Neural cell (in vitro differentiated cells): ENCODE measurements around the gene ADGRG6. TPM values are rescaled to one million over a fixed set of nuclear protein-coding genes. Genes with fewer than 3 reads are reported as not detected.

Experiments
- H2AFZ ChIP-seq: fragments of 200-600, 300-800 bp; sonication (generic), shearing (Covaris generic); 2 replicates; pipeline ENCODE4 v1.6.0; 2014; ENCODE audit warnings: low read depth, mild to moderate bottlenecking, antibody characterized with exemption, low read length, moderate library complexity
- H3F3A ChIP-seq: fragments of 200-600 bp; shearing (Covaris generic); 2 replicates; pipeline ENCODE4 v1.6.1; 2016; ENCODE audit warnings: mild to moderate bottlenecking, moderate library complexity, mixed read lengths, antibody characterized with exemption, low read length; ENCODE audit not compliant: insufficient read depth, poor library complexity, severe bottlenecking
- H3K27ac ChIP-seq: fragments of 200-600, 300-800 bp; sonication (generic), shearing (Covaris generic); 2 replicates; pipeline ENCODE4 v1.5.1; 2014; ENCODE audit warnings: mild to moderate bottlenecking, low read length, moderate library complexity
- H3K27me3 ChIP-seq: fragments of 300-800, 200-600 bp; sonication (generic), shearing (Covaris generic); 2 replicates; pipeline ENCODE4 v1.6.0; 2014; ENCODE audit warnings: mild to moderate bottlenecking, low read depth, low read length, moderate library complexity; ENCODE audit not compliant: insufficient read depth
- H3K36me3 ChIP-seq: fragments of 300-800, 200-600 bp; sonication (generic), shearing (Covaris generic); 2 replicates; pipeline ENCODE4 v1.5.1; 2014; ENCODE audit warnings: mild to moderate bottlenecking, antibody characterized with exemption, low read length, moderate library complexity; ENCODE audit not compliant: insufficient read depth
- H3K4me2 ChIP-seq: fragments of 300-800, 200-600 bp; sonication (generic), shearing (Covaris generic); 2 replicates; pipeline ENCODE4 v1.6.0; 2014; ENCODE audit warnings: mild to moderate bottlenecking, low read length
- H3K4me3 ChIP-seq: fragments of 300-800, 200-600 bp; sonication (generic), shearing (Covaris generic); 2 replicates; pipeline ENCODE4 v1.5.1; 2014; ENCODE audit warnings: mild to moderate bottlenecking, low read length, moderate library complexity
- H3K79me2 ChIP-seq: fragments of 200-600 bp; shearing (Covaris generic); replicated peaks from 2 replicates; pipeline ENCODE4 v1.6.0; 2014; ENCODE audit warnings: mild to moderate bottlenecking, low read length, moderate library complexity; ENCODE audit not compliant: insufficient read depth
- H3K9ac ChIP-seq: fragments of 300-800, 200-600 bp; sonication (generic), shearing (Covaris generic); 2 replicates; pipeline ENCODE4 v1.6.1; 2016; ENCODE audit warnings: mild to moderate bottlenecking, low read length, mixed read lengths
- H3K9me2 ChIP-seq: fragments of 200-600 bp; shearing (Covaris generic); 2 replicates; pipeline ENCODE4 v1.6.1; 2016; ENCODE audit warnings: mild to moderate bottlenecking, low read length, mixed read lengths; ENCODE audit not compliant: insufficient read depth
- H3K9me3 ChIP-seq: fragments of 200-600, 300-800 bp; sonication (generic), shearing (Covaris generic); 2 replicates; pipeline ENCODE4 v1.6.1; 2016; ENCODE audit warnings: mild to moderate bottlenecking, mixed run types, low read length, moderate library complexity, mixed read lengths
- H4K20me1 ChIP-seq: fragments of 200-600 bp; shearing (Covaris generic); 2 replicates; pipeline ENCODE4 v1.6.1; 2016; ENCODE audit warnings: mild to moderate bottlenecking, mixed run types; ENCODE audit not compliant: insufficient read depth
- EP300 ChIP-seq: fragments of 450-650 bp; conservative IDR thresholded peaks from 2 replicates; pipeline ENCODE4 v1.6.1; 2014; ENCODE audit warnings: antibody characterized with exemption, mild to moderate bottlenecking, moderate library complexity; ENCODE audit not compliant: poor library complexity, severe bottlenecking
- EZH2 ChIP-seq: fragments of 200-600, 300-800 bp; shearing (Covaris generic), sonication (generic); IDR thresholded peaks from 2 replicates; pipeline ENCODE4 v1.6.1; 2014; ENCODE audit warnings: antibody characterized with exemption, low read length, borderline replicate concordance, mild to moderate bottlenecking; ENCODE audit not compliant: insufficient read depth, poor library complexity, severe bottlenecking
- MXI1 ChIP-seq: fragments of 450-650 bp; conservative IDR thresholded peaks from 2 replicates; pipeline ENCODE4 v1.6.1; 2014; ENCODE audit warnings: antibody characterized with exemption, mild to moderate bottlenecking; ENCODE audit not compliant: poor library complexity, severe bottlenecking
- POLR2AphosphoS5 ChIP-seq: IDR thresholded peaks from 2 replicates; pipeline ENCODE4 v1.6.1; 2012
- RAD21 ChIP-seq: fragments of 450-650 bp; conservative IDR thresholded peaks from 2 replicates; pipeline ENCODE4 v1.6.1; 2014; ENCODE audit warnings: antibody characterized with exemption, mild to moderate bottlenecking, moderate library complexity
- SMC3 ChIP-seq: fragments of 450-650 bp; conservative IDR thresholded peaks from 2 replicates; pipeline ENCODE4 v1.6.1; 2014; ENCODE audit warnings: antibody characterized with exemption, mild to moderate bottlenecking, moderate library complexity; ENCODE audit not compliant: poor library complexity
- TAF1 ChIP-seq: IDR thresholded peaks from 2 replicates; pipeline ENCODE4 v1.6.1; 2012; ENCODE audit warnings: low read depth
- polyA plus RNA-seq: library from polyadenylated mRNA; depleted of rRNA; stranded (reverse); fragments of >200 nt; gene quantifications from 2 replicates; pipeline ENCODE4 v1.2.3, GENCODE V29; 2014
- TF ChIP-seq, protein P1 (sequence below): IDR thresholded peaks from 2 replicates; pipeline ENCODE4 v1.6.1; 2012; ENCODE audit warnings: borderline replicate concordance
- TF ChIP-seq, protein P2 (sequence below): fragments of 450-650 bp; IDR thresholded peaks from 2 replicates; pipeline ENCODE4 v1.5.1; 2014; ENCODE audit warnings: antibody characterized with exemption, mild to moderate bottlenecking, moderate library complexity; ENCODE audit not compliant: poor library complexity, severe bottlenecking

The ADGRG6 gene
- polyA plus RNA-seq, 1 donor from 2014 or later: 0.37 TPM

DNA sequence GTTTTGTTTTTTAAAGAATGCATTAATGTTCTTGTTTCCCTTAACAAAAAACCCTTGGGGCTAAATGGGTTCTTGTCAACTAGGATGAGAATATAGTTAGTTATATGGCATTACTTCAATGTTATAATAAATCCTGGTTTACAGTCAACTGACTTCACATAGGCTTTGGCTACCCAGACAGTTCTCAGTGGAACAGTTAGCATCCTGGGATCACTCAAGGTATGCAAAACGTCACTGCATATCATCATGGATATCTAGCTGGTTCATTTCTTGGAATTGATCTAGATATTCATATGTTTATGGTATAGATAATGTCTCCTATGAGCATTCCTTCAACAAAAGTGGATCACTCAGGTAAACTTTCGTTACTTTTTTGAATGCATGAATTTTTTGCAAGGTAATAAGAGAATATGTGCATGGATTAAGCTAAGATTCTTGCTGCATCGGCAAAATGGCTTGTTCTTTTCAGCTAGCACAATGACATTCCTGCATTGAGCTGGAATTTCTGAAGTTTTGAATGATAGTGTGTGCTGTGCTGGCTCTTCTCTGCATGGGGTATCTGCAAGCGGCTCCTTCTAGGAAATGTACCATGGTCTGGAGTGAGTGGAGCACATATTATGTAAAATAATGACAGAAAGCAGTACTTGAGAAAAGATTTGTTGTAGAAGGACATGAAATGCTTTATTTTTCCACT, 138.9 kb downstream of the ADGRG6 start:
- Histone ChIP-seq H3K9me3 (no peaks in the 10 kb centered on the region), H3K4me3 (peak overlapping the region; percentile 55), H2AFZ (no peak overlapping the region), H3F3A (no peaks in the 10 kb centered on the region), H3K27me3 (no peaks in the 10 kb centered on the region), H3K9me2 (no peaks in the 10 kb centered on the region), H4K20me1 (no peaks in the 10 kb centered on the region), H3K27ac (peak overlapping the region; percentile 29), H3K36me3 (no peaks in the 10 kb centered on the region), H3K9ac (no peak overlapping the region), H3K79me2 (no peaks in the 10 kb centered on the region), H3K4me2 (peak overlapping the region; percentile 31)
- TF ChIP-seq, protein P1, sequence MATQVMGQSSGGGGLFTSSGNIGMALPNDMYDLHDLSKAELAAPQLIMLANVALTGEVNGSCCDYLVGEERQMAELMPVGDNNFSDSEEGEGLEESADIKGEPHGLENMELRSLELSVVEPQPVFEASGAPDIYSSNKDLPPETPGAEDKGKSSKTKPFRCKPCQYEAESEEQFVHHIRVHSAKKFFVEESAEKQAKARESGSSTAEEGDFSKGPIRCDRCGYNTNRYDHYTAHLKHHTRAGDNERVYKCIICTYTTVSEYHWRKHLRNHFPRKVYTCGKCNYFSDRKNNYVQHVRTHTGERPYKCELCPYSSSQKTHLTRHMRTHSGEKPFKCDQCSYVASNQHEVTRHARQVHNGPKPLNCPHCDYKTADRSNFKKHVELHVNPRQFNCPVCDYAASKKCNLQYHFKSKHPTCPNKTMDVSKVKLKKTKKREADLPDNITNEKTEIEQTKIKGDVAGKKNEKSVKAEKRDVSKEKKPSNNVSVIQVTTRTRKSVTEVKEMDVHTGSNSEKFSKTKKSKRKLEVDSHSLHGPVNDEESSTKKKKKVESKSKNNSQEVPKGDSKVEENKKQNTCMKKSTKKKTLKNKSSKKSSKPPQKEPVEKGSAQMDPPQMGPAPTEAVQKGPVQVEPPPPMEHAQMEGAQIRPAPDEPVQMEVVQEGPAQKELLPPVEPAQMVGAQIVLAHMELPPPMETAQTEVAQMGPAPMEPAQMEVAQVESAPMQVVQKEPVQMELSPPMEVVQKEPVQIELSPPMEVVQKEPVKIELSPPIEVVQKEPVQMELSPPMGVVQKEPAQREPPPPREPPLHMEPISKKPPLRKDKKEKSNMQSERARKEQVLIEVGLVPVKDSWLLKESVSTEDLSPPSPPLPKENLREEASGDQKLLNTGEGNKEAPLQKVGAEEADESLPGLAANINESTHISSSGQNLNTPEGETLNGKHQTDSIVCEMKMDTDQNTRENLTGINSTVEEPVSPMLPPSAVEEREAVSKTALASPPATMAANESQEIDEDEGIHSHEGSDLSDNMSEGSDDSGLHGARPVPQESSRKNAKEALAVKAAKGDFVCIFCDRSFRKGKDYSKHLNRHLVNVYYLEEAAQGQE: peak; percentile 78
- TF ChIP-seq POLR2AphosphoS5: no peak

DNA sequence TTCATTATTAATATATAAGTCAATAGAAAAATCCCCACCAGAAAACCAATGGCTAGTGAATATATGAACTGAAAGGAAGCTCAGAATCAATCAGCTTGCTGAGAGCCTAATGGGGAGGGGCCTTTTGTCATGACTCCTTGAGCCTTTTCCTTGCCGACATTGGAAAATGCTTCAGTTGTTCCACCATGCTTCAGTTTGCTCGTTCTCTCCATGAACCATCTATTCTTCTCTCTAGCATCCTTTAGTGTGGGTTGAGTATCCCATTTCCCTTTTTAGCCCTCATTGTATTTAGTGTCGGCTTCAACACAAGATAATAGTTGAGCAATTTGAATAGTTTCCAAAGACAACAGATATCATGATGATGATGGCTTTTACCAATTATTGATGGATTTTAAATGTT, 139.9 kb downstream of the ADGRG6 start:
- Histone ChIP-seq H3K36me3 (no peaks in the 10 kb centered on the region), H3F3A (no peaks in the 10 kb centered on the region), H3K9me2 (no peaks in the 10 kb centered on the region), H3K4me2 (no peak overlapping the region), H3K9me3 (no peaks in the 10 kb centered on the region), H3K27me3 (no peaks in the 10 kb centered on the region), H4K20me1 (no peaks in the 10 kb centered on the region), H3K27ac (no peak overlapping the region), H2AFZ (no peak overlapping the region), H3K4me3 (no peak overlapping the region), H3K9ac (no peak overlapping the region), H3K79me2 (no peaks in the 10 kb centered on the region)
- TF ChIP-seq POLR2AphosphoS5: no peak
- no peak for TF ChIP-seq SMC3

DNA sequence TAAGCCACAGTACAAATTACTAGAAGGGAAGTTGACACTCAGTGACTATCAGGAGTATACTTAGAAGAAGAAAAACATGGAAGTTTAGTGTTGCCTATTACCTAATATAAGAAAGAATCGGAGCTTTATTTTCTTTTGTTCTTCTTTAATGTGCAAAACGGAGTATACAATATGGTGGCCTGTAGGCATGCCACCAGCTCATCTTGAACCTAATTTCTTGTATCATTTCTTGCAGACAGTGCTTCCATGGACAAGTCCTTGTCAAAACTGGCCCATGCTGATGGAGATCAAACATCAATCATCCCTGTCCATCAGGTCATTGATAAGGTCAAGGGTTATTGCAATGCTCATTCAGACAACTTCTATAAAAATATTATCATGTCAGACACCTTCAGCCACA, 141.3 kb downstream of the ADGRG6 start:
- Histone ChIP-seq H3K27ac (no peak overlapping the region), H3K9me3 (no peaks in the 10 kb centered on the region), H3K9ac (no peak overlapping the region), H4K20me1 (no peaks in the 10 kb centered on the region), H3K4me3 (no peak overlapping the region), H3K9me2 (no peaks in the 10 kb centered on the region), H2AFZ (no peak overlapping the region), H3K27me3 (no peaks in the 10 kb centered on the region), H3F3A (no peaks in the 10 kb centered on the region), H3K4me2 (no peak overlapping the region), H3K79me2 (no peaks in the 10 kb centered on the region), H3K36me3 (no peaks in the 10 kb centered on the region)
- TF ChIP-seq MXI1 (no peak), POLR2AphosphoS5 (no peak), RAD21 (no peak), EP300 (no peak), SMC3 (no peak), TAF1 (no peak), EZH2 (no peak)
- TF ChIP-seq, protein P2, sequence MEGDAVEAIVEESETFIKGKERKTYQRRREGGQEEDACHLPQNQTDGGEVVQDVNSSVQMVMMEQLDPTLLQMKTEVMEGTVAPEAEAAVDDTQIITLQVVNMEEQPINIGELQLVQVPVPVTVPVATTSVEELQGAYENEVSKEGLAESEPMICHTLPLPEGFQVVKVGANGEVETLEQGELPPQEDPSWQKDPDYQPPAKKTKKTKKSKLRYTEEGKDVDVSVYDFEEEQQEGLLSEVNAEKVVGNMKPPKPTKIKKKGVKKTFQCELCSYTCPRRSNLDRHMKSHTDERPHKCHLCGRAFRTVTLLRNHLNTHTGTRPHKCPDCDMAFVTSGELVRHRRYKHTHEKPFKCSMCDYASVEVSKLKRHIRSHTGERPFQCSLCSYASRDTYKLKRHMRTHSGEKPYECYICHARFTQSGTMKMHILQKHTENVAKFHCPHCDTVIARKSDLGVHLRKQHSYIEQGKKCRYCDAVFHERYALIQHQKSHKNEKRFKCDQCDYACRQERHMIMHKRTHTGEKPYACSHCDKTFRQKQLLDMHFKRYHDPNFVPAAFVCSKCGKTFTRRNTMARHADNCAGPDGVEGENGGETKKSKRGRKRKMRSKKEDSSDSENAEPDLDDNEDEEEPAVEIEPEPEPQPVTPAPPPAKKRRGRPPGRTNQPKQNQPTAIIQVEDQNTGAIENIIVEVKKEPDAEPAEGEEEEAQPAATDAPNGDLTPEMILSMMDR: no peak
- TF ChIP-seq, protein P1: no peak
